ENCODE data around the gene RECQL5. TPM values are rescaled to one million over a fixed set of nuclear protein-coding genes. Genes with fewer than 3 reads are reported as not detected.

RECQL5 gene
- total RNA-seq, 2 donors from 2014 or later, result 54.3 TPM

DNA sequence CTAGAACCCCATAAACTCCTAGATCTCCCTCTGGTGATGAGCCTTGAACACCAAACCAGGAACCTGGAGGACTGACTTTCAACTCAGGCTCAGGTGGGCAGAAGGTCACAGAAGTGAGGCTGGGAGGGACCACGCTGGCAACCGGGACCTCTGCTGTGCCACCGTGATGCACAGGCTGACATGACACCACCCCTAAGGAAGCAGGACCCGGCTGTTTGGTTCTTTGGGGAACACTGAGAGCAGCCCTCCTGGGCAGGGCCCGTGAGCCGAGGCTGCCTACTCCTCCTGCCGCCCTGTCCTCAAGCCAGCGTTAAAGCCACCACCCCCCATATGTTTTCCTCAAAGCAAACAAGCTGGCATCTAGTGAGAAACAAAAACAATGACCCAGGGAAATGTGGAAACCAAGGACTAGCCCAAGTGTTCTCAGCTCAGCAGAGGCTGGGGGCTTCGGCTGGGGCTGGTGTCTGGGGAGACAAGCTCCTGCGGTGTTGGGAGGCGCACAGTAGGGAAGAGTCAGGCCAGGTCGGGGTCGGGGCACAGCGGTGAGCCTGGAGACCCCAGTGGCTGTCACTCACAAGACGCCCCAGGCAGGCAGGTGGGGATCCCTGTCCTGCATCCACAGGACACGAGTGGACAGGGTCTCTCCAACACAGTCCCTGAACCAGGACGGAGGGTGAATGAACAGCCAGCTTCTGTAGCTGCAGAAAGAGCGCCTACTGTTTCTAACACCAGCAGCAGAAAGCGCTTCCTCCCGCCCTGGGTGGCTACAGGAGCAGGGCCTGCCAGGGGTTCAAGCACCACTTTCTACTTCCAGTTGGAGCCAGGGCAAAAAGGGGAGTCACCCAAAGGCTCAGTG, 32.0 kb downstream of the RECQL5 start:
- Histone ChIP-seq H3K27ac (ENCODE audit: low read depth, low read length) (peak overlapping the region; percentile 76), H3K4me3 (ENCODE audit: low read length) (no peak overlapping the region), H3K9me3 (ENCODE audit: control insufficient read depth, low read length) (no peaks in the 10 kb centered on the region), H3K9ac (ENCODE audit: extremely low read depth, low read length, poor library complexity, severe bottlenecking) (no peak overlapping the region), H3K4me1 (ENCODE audit: control insufficient read depth, insufficient read depth, low read length) (peaks cover 8% of the 10 kb centered on the region), H3K27me3 (ENCODE audit: control insufficient read depth, insufficient read depth, low read length, poor library complexity, severe bottlenecking) (no peaks in the 10 kb centered on the region), H3K36me3 (ENCODE audit: control insufficient read depth, insufficient read depth, low read length) (peaks cover 10% of the 10 kb centered on the region)
- H3K9me3 Mint-ChIP-seq, result no peaks in the 10 kb centered on the region
- no peak for DNase-seq
- peak overlapping the region; percentile 55 for H3K27ac Mint-ChIP-seq
- H3K27me3 Mint-ChIP-seq (ENCODE audit: insufficient read depth), result no peaks in the 10 kb centered on the region
- no peak overlapping the region for H3K4me3 Mint-ChIP-seq
- 86 to 87% methylated on average over 14 to 20 of the region's 20 CpGs for WGBS, 2 experiments (ENCODE audit: insufficient coverage in 1 of 2, insufficient read length in 1 of 2)
- peaks cover 4% of the 10 kb centered on the region for H3K36me3 Mint-ChIP-seq (ENCODE audit: low read depth)
- H3K4me1 Mint-ChIP-seq, result peaks cover 16% of the 10 kb centered on the region
- TF ChIP-seq, protein P1, sequence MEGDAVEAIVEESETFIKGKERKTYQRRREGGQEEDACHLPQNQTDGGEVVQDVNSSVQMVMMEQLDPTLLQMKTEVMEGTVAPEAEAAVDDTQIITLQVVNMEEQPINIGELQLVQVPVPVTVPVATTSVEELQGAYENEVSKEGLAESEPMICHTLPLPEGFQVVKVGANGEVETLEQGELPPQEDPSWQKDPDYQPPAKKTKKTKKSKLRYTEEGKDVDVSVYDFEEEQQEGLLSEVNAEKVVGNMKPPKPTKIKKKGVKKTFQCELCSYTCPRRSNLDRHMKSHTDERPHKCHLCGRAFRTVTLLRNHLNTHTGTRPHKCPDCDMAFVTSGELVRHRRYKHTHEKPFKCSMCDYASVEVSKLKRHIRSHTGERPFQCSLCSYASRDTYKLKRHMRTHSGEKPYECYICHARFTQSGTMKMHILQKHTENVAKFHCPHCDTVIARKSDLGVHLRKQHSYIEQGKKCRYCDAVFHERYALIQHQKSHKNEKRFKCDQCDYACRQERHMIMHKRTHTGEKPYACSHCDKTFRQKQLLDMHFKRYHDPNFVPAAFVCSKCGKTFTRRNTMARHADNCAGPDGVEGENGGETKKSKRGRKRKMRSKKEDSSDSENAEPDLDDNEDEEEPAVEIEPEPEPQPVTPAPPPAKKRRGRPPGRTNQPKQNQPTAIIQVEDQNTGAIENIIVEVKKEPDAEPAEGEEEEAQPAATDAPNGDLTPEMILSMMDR (conservative IDR thresholded peaks at IDR 0.05), result no peak

DNA sequence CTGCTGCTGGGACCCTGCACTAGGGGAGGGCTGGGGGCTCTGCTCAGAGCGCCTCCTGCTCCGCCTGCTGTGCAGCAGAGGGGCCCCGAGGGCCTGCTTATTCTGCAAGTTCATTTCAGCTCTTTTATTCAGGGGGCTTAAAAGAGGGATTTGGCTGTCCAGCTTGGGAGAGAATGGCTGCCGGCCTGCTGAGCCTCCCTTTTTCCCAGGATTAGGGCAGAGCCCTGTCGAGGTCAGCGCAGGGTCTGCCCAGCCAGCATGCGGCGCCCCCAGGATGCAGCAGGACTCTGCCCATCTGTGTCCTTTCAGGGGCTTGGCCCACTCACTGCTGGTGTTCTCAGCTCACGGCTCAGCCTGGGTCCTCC, 32.6 kb downstream of the RECQL5 start:
- TF ChIP-seq, protein P1 (conservative IDR thresholded peaks at IDR 0.05), result no peak
- 71 to 84% methylated on average over 7 to 9 of the region's 9 CpGs for WGBS, 2 experiments (ENCODE audit: insufficient coverage in 1 of 2, insufficient read length in 1 of 2)

DNA sequence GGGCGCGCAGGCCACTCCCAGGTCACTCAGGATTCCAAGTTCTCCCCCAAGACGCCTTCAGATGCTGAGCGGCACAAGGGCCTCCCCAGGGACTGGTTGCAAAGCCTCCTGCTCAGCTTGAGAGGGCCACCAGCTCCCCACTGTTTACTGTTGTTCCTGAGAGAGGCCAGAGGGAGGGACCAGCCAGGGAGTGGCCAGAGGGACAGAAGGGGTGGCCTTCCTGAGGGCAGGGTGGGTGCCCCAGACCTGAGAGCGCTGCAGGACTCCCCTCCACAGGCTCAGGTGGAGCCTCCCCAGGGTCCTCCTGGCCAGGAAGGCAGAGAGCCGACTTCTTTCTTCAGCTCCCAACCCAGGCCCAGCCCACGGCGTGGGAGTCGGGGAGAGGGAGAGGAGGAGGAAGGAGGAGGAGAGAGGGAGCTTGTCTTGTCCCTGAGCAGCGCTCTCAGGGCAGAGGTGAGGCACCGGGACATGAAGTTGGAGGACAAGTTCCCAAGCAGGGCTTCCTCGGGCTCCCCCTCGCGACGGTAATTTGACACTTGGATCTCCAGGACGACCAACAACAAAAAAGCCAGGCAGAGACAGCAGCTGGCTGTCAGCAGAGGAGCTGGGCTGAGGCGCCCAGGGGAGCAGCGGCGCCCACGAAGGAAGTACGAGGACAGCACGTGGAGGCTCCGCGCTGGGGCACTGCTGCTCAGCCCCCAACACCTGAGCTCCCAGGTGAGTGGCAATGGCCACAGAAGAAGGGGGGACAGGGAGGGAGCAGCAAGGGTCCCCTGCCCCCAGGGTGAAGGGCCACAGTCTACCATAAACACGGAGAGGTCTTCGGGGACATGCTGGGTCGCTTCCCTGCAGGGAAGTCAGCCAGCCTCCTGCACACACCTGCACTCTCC, 33.2 kb downstream of the RECQL5 start:
- Mint-ChIP-seq H3K4me3 (peak overlapping the region; percentile 18), H3K27ac (peak overlapping the region; percentile 35), H3K4me1 (peaks cover 16% of the 10 kb centered on the region), H3K27me3 (ENCODE audit: insufficient read depth) (no peaks in the 10 kb centered on the region), H3K9me3 (no peaks in the 10 kb centered on the region), H3K36me3 (ENCODE audit: low read depth) (peaks cover 4% of the 10 kb centered on the region)
- H3K36me3 ChIP-seq (ENCODE audit: control insufficient read depth, insufficient read depth, low read length), result peaks cover 9% of the 10 kb centered on the region
- H3K4me3 ChIP-seq (ENCODE audit: low read length), result no peak overlapping the region
- no peaks in the 10 kb centered on the region for H3K27me3 ChIP-seq (ENCODE audit: control insufficient read depth, insufficient read depth, low read length, poor library complexity, severe bottlenecking)
- H3K4me1 ChIP-seq (ENCODE audit: control insufficient read depth, insufficient read depth, low read length), result peaks cover 8% of the 10 kb centered on the region
- peak overlapping the region; percentile 76 for H3K27ac ChIP-seq (ENCODE audit: low read depth, low read length)
- H3K9ac ChIP-seq (ENCODE audit: extremely low read depth, low read length, poor library complexity, severe bottlenecking), result no peak overlapping the region
- TF ChIP-seq, protein P1 (conservative IDR thresholded peaks at IDR 0.05), result peak; percentile 81
- peak; percentile 100 for DNase-seq
- WGBS, 2 experiments (ENCODE audit: insufficient coverage in 1 of 2, insufficient read length in 1 of 2), result 27 to 30% methylated on average over 20 to 27 of the region's 27 CpGs
- no peaks in the 10 kb centered on the region for H3K9me3 ChIP-seq (ENCODE audit: control insufficient read depth, low read length)

More for the DNA sequence above, 32.6 kb downstream of the RECQL5 start:
- no peak for DNase-seq
- H3K9ac ChIP-seq (ENCODE audit: extremely low read depth, low read length, poor library complexity, severe bottlenecking), result no peak overlapping the region
- peak overlapping the region; percentile 76 for H3K27ac ChIP-seq (ENCODE audit: low read depth, low read length)
- H3K9me3 Mint-ChIP-seq, result no peaks in the 10 kb centered on the region
- H3K4me1 ChIP-seq (ENCODE audit: control insufficient read depth, insufficient read depth, low read length), result peaks cover 8% of the 10 kb centered on the region
- H3K27me3 Mint-ChIP-seq (ENCODE audit: insufficient read depth), result no peaks in the 10 kb centered on the region
- no peak overlapping the region for H3K4me3 Mint-ChIP-seq
- H3K9me3 ChIP-seq (ENCODE audit: control insufficient read depth, low read length), result no peaks in the 10 kb centered on the region
- H3K36me3 Mint-ChIP-seq (ENCODE audit: low read depth), result peaks cover 4% of the 10 kb centered on the region
- no peak overlapping the region for H3K4me3 ChIP-seq (ENCODE audit: low read length)
- H3K27me3 ChIP-seq (ENCODE audit: control insufficient read depth, insufficient read depth, low read length, poor library complexity, severe bottlenecking), result no peaks in the 10 kb centered on the region
- peak overlapping the region; percentile 55 for H3K27ac Mint-ChIP-seq
- peaks cover 10% of the 10 kb centered on the region for H3K36me3 ChIP-seq (ENCODE audit: control insufficient read depth, insufficient read depth, low read length)
- H3K4me1 Mint-ChIP-seq, result peaks cover 16% of the 10 kb centered on the region
